ENCODE results near the gene RUBCN. TPM values are rescaled to one million over a fixed set of nuclear protein-coding genes. Genes with fewer than 3 reads are reported as not detected.
A peak's percentile ranks its signal among the peaks of the same experiment; 100 is the strongest.

Gene RUBCN
- total and polyA plus RNA-seq, 9 donors: 9.5 to 36.2 (median 27.4) TPM

GRCh38 chr3:197761784-197762183, 25.1 kb upstream of the RUBCN start:
- no peaks in the 10 kb centered on the region for H3K4me1 ChIP-seq (ENCODE audit: insufficient read depth)
- no peak overlapping the region for H3K27ac ChIP-seq
- no peaks in the 10 kb centered on the region for H3K9me3 ChIP-seq
- no peaks in the 10 kb centered on the region for H3K27me3 ChIP-seq
- no peak overlapping the region for H3K4me3 ChIP-seq
- no peak for TF ChIP-seq EP300 (IDR thresholded peaks at IDR 0.05)
- TF ChIP-seq POLR2A (IDR thresholded peaks at IDR 0.05): no peak
- TF ChIP-seq CTCF (IDR thresholded peaks at IDR 0.05): no peak
- intact Hi-C loops (cut with DNase I): no loop called here
- DNase-seq: no peak
- H3K36me3 ChIP-seq: no peaks in the 10 kb centered on the region

GRCh38 chr3:197758512-197758911, 21.8 kb upstream of the RUBCN start:
- Histone ChIP-seq H3K4me3 (no peak overlapping the region), H3K36me3 (no peaks in the 10 kb centered on the region), H3K27ac (no peak overlapping the region), H3K27me3 (no peaks in the 10 kb centered on the region), H3K9me3 (no peaks in the 10 kb centered on the region), H3K4me1 (ENCODE audit: insufficient read depth) (no peaks in the 10 kb centered on the region)
- TF ChIP-seq CTCF (IDR thresholded peaks at IDR 0.05) (no peak), POLR2A (IDR thresholded peaks at IDR 0.05) (no peak), EP300 (IDR thresholded peaks at IDR 0.05) (no peak)
- intact Hi-C loops (cut with DNase I): no loop called here
- DNase-seq: no peak
- 90 to 92% (median 92%) methylated on average over 4 of the region's 4 CpGs for WGBS, 3 donors

GRCh38 chr3:197756704-197757103, 20.0 kb upstream of the RUBCN start:
- 79 to 82% (median 80%) methylated on average over 3 of the region's 3 CpGs for WGBS, 3 donors
- Histone ChIP-seq H3K4me1 (ENCODE audit: insufficient read depth) (peaks cover 4% of the 10 kb centered on the region), H3K27me3 (no peaks in the 10 kb centered on the region), H3K9me3 (no peaks in the 10 kb centered on the region), H3K27ac (no peak overlapping the region), H3K36me3 (no peaks in the 10 kb centered on the region), H3K4me3 (no peak overlapping the region)
- intact Hi-C loops (cut with DNase I): no loop called here
- TF ChIP-seq CTCF (IDR thresholded peaks at IDR 0.05) (no peak), POLR2A (IDR thresholded peaks at IDR 0.05) (no peak)
- no peak for DNase-seq

- no peaks in the 10 kb centered on the region for H3K36me3 ChIP-seq
- no peak overlapping the region for H3K4me3 ChIP-seq
- H3K27ac ChIP-seq: no peak overlapping the region
- 83 to 91% (median 88%) methylated on average over 3 of the region's 3 CpGs for WGBS, 3 donors
- intact Hi-C loops (cut with DNase I): no loop called here
- no peaks in the 10 kb centered on the region for H3K9me3 ChIP-seq
- DNase-seq: no peak
- H3K4me1 ChIP-seq (ENCODE audit: insufficient read depth): peaks cover 4% of the 10 kb centered on the region
- TF ChIP-seq EP300 (IDR thresholded peaks at IDR 0.05): no peak
- no peak for TF ChIP-seq CTCF (IDR thresholded peaks at IDR 0.05)
- TF ChIP-seq POLR2A (IDR thresholded peaks at IDR 0.05): no peak
- no peaks in the 10 kb centered on the region for H3K27me3 ChIP-seq
Observed at GRCh38 chr3:197753263-197753662, 16.6 kb upstream of the RUBCN start.

GRCh38 chr3:197752107-197752506, 15.4 kb upstream of the RUBCN start:
- TF ChIP-seq CTCF (IDR thresholded peaks at IDR 0.05) (no peak), POLR2A (IDR thresholded peaks at IDR 0.05) (no peak), EP300 (IDR thresholded peaks at IDR 0.05) (no peak)
- no peaks in the 10 kb centered on the region for H3K36me3 ChIP-seq
- intact Hi-C loops (cut with DNase I): no loop called here
- H3K4me3 ChIP-seq: no peak overlapping the region
- peaks cover 4% of the 10 kb centered on the region for H3K4me1 ChIP-seq (ENCODE audit: insufficient read depth)
- no peak for DNase-seq
- no peaks in the 10 kb centered on the region for H3K9me3 ChIP-seq
- peak overlapping the region in 1 of 2 donors; percentile 93 for H3K27ac ChIP-seq
- H3K27me3 ChIP-seq: no peaks in the 10 kb centered on the region
- 78 to 87% (median 81%) methylated on average over 5 of the region's 5 CpGs for WGBS, 3 donors
